ENCODE measurements around the gene TPPP. TPM values are rescaled to one million over a fixed set of nuclear protein-coding genes. Genes with fewer than 3 reads are reported as not detected.
"Not testable (repeated sequence)": the region's sequence is repeated elsewhere in the genome, so short reads cannot be mapped to it uniquely, and the experiment has no call there.

TPPP gene
- total and polyA plus RNA-seq, 2 donors (not counting 1 experiment from before 2014, with no cell fraction given), result 0.06 TPM; not detected in 1

DNA sequence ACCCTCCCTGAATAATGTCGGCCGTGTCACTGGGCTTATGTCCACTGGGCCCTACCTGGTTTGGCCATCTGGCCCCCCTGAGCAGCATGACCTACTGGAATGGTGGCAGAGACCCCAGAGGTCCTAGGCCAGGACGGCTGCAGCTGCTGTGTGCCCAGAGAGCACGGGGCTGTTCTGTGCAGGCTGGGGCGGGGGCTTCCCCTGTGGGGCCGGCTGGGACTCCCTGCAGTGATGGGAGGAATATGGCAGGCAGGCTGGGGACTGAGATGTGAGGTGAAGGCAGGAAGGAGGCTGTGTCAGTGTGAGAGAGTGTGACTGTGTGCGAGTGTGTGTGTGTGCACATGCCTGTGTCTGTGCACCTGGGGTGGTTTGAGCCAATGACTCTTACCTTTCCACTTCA lies 36.1 kb upstream of the TPPP start:
- H3K79me2 ChIP-seq (ENCODE audit: control insufficient read depth, insufficient read depth, low read length); H3K9me3 ChIP-seq (ENCODE audit: control extremely low read depth in 1 of 3, control insufficient read depth in 2 of 3, insufficient read depth in 1 of 3, low read length in 2 of 3); H2AFZ ChIP-seq (ENCODE audit: insufficient read depth, low read depth, low read length, poor library complexity, severe bottlenecking); H4K20me1 ChIP-seq (ENCODE audit: control insufficient read depth, insufficient read depth, low read length, poor library complexity, severe bottlenecking); CTCF ChIA-PET; H3K36me3 ChIP-seq (replicated peaks in 1 of 2; ENCODE audit: control extremely low read depth in 1 of 2, control insufficient read depth in 1 of 2, extremely low read depth in 1 of 2, insufficient read depth in 2 of 2, low read length in 1 of 2); ATAC-seq (ENCODE audit: low read depth); H3K27ac ChIP-seq (ENCODE audit: low read length in 2 of 2); H3K9me3 Mint-ChIP-seq (ENCODE audit: insufficient read depth); DNase-seq; intact Hi-C loops (cut with micrococcal nuclease); H3K4me3 ChIP-seq (ENCODE audit: control extremely low read depth in 1 of 5, extremely low read depth in 1 of 5, insufficient read depth in 1 of 5, low read depth in 2 of 5, low read length in 4 of 5); H3K4me1 Mint-ChIP-seq; H3K4me3 Mint-ChIP-seq; POLR2A ChIA-PET; H3K9ac ChIP-seq (ENCODE audit: low read length); H3K4me1 ChIP-seq (ENCODE audit: control insufficient read depth in 2 of 2, insufficient read depth in 2 of 2, low read length in 2 of 2); H3K27ac Mint-ChIP-seq; H3K27me3 ChIP-seq (replicated peaks in 1 of 4; ENCODE audit: control extremely low read depth in 1 of 4, control insufficient read depth in 3 of 4, insufficient read depth in 4 of 4, low read length in 3 of 4); H3K4me2 ChIP-seq (replicated peaks; ENCODE audit: low read depth, low read length, poor library complexity, severe bottlenecking): not testable (repeated sequence)
- WGBS (ENCODE audit: insufficient coverage), result no CpG with 5 or more reads among the region's 7 CpGs
- peaks cover 14% of the 10 kb centered on the region for H3K27me3 Mint-ChIP-seq

DNA sequence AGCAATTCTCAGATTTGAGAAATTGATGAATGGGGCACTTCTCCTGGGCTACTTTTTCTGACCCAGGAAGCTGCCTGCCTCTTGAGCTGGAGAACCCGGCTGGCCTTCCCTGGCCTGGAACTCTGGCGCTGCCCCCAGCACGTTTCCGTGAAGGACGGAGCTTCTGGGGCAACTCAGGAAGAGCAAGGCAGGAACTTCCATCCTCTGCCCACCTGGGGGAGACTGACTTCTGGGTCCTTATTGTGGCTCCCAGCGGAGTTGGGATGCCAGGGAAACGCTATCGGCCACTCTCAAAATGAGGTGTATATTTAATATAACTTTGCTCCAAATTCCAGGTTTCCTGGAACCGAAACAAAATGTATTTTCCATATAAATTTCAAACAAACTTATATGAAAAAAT lies 33.9 kb upstream of the TPPP start:
- POLR2A ChIA-PET; H3K9me3 ChIP-seq (ENCODE audit: control extremely low read depth in 1 of 3, control insufficient read depth in 2 of 3, insufficient read depth in 1 of 3, low read length in 2 of 3); DNase-seq; intact Hi-C loops (cut with micrococcal nuclease); H3K4me3 ChIP-seq (ENCODE audit: control extremely low read depth in 1 of 5, extremely low read depth in 1 of 5, insufficient read depth in 1 of 5, low read depth in 2 of 5, low read length in 4 of 5); H3K9me3 Mint-ChIP-seq (ENCODE audit: insufficient read depth); H4K20me1 ChIP-seq (ENCODE audit: control insufficient read depth, insufficient read depth, low read length, poor library complexity, severe bottlenecking); H3K27me3 Mint-ChIP-seq; H3K9ac ChIP-seq (ENCODE audit: low read length); CTCF ChIA-PET; H3K27ac ChIP-seq (ENCODE audit: low read length in 2 of 2); H3K4me3 Mint-ChIP-seq; H3K79me2 ChIP-seq (ENCODE audit: control insufficient read depth, insufficient read depth, low read length); H3K27me3 ChIP-seq (replicated peaks in 1 of 4; ENCODE audit: control extremely low read depth in 1 of 4, control insufficient read depth in 3 of 4, insufficient read depth in 4 of 4, low read length in 3 of 4); H3K4me1 Mint-ChIP-seq; H3K4me2 ChIP-seq (replicated peaks; ENCODE audit: low read depth, low read length, poor library complexity, severe bottlenecking); H2AFZ ChIP-seq (ENCODE audit: insufficient read depth, low read depth, low read length, poor library complexity, severe bottlenecking); H3K4me1 ChIP-seq (ENCODE audit: control insufficient read depth in 2 of 2, insufficient read depth in 2 of 2, low read length in 2 of 2); H3K36me3 ChIP-seq (replicated peaks in 1 of 2; ENCODE audit: control extremely low read depth in 1 of 2, control insufficient read depth in 1 of 2, extremely low read depth in 1 of 2, insufficient read depth in 2 of 2, low read length in 1 of 2); H3K27ac Mint-ChIP-seq; ATAC-seq (ENCODE audit: low read depth): not testable (repeated sequence)
- no CpG with 5 or more reads among the region's 9 CpGs for WGBS (ENCODE audit: insufficient coverage)

GRCh38 chr5:723865-724264 lies 30.7 kb upstream of the TPPP start:
- H3K27me3 ChIP-seq (replicated peaks in 1 of 4; ENCODE audit: control extremely low read depth in 1 of 4, control insufficient read depth in 3 of 4, insufficient read depth in 4 of 4, low read length in 3 of 4); ATAC-seq (ENCODE audit: low read depth); H3K9me3 ChIP-seq (ENCODE audit: control extremely low read depth in 1 of 3, control insufficient read depth in 2 of 3, insufficient read depth in 1 of 3, low read length in 2 of 3); H3K4me1 Mint-ChIP-seq; H2AFZ ChIP-seq (ENCODE audit: insufficient read depth, low read depth, low read length, poor library complexity, severe bottlenecking); H3K79me2 ChIP-seq (ENCODE audit: control insufficient read depth, insufficient read depth, low read length); intact Hi-C loops (cut with micrococcal nuclease); H3K4me1 ChIP-seq (ENCODE audit: control insufficient read depth in 2 of 2, insufficient read depth in 2 of 2, low read length in 2 of 2); POLR2A ChIA-PET; H3K27ac Mint-ChIP-seq; H3K9ac ChIP-seq (ENCODE audit: low read length); H3K4me3 Mint-ChIP-seq; CTCF ChIA-PET; H3K27ac ChIP-seq (ENCODE audit: low read length in 2 of 2); H3K4me2 ChIP-seq (replicated peaks; ENCODE audit: low read depth, low read length, poor library complexity, severe bottlenecking); H4K20me1 ChIP-seq (ENCODE audit: control insufficient read depth, insufficient read depth, low read length, poor library complexity, severe bottlenecking); H3K4me3 ChIP-seq (ENCODE audit: control extremely low read depth in 1 of 5, extremely low read depth in 1 of 5, insufficient read depth in 1 of 5, low read depth in 2 of 5, low read length in 4 of 5); H3K27me3 Mint-ChIP-seq; DNase-seq; H3K36me3 ChIP-seq (replicated peaks in 1 of 2; ENCODE audit: control extremely low read depth in 1 of 2, control insufficient read depth in 1 of 2, extremely low read depth in 1 of 2, insufficient read depth in 2 of 2, low read length in 1 of 2); H3K9me3 Mint-ChIP-seq (ENCODE audit: insufficient read depth): not testable (repeated sequence)
- no CpG with 5 or more reads among the region's 6 CpGs for WGBS (ENCODE audit: insufficient coverage)

DNA sequence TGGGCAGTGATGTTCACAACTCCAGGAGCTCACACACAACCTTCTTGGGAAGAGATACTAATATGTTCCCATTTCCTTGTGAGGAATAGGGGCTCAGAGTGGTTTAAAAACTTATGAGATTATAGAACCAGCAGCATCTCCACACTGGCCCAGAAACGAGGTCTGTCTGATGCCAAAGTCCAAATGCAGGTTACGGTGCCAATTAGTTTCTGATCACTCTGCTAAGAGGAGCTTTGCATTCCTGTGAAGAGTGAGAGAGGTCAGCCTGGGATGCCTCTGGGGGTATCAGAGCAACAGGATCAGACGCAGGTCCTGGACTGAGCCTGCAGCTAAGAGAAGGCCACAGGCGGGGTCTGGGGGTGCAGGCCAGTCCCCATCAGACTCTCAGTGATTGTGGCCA lies 30.2 kb upstream of the TPPP start:
- WGBS (ENCODE audit: insufficient coverage), result no CpG with 5 or more reads among the region's 4 CpGs
- H3K27me3 Mint-ChIP-seq, result peaks cover 12% of the 10 kb centered on the region
- H3K27ac Mint-ChIP-seq; POLR2A ChIA-PET; H3K9ac ChIP-seq (ENCODE audit: low read length); H4K20me1 ChIP-seq (ENCODE audit: control insufficient read depth, insufficient read depth, low read length, poor library complexity, severe bottlenecking); ATAC-seq (ENCODE audit: low read depth); H3K4me3 ChIP-seq (ENCODE audit: control extremely low read depth in 1 of 5, extremely low read depth in 1 of 5, insufficient read depth in 1 of 5, low read depth in 2 of 5, low read length in 4 of 5); CTCF ChIA-PET; H3K36me3 ChIP-seq (replicated peaks in 1 of 2; ENCODE audit: control extremely low read depth in 1 of 2, control insufficient read depth in 1 of 2, extremely low read depth in 1 of 2, insufficient read depth in 2 of 2, low read length in 1 of 2); H3K4me1 ChIP-seq (ENCODE audit: control insufficient read depth in 2 of 2, insufficient read depth in 2 of 2, low read length in 2 of 2); DNase-seq; H3K27ac ChIP-seq (ENCODE audit: low read length in 2 of 2); H3K4me2 ChIP-seq (replicated peaks; ENCODE audit: low read depth, low read length, poor library complexity, severe bottlenecking); H2AFZ ChIP-seq (ENCODE audit: insufficient read depth, low read depth, low read length, poor library complexity, severe bottlenecking); H3K4me3 Mint-ChIP-seq; intact Hi-C loops (cut with micrococcal nuclease); H3K9me3 ChIP-seq (ENCODE audit: control extremely low read depth in 1 of 3, control insufficient read depth in 2 of 3, insufficient read depth in 1 of 3, low read length in 2 of 3); H3K4me1 Mint-ChIP-seq; H3K27me3 ChIP-seq (replicated peaks in 1 of 4; ENCODE audit: control extremely low read depth in 1 of 4, control insufficient read depth in 3 of 4, insufficient read depth in 4 of 4, low read length in 3 of 4); H3K79me2 ChIP-seq (ENCODE audit: control insufficient read depth, insufficient read depth, low read length): not testable (repeated sequence)
- H3K9me3 Mint-ChIP-seq (ENCODE audit: insufficient read depth), result peaks cover 11% of the 10 kb centered on the region

Measured in B cell (primary cell).